ENCODE results near the gene POLR2E.

POLR2E gene

DNA sequence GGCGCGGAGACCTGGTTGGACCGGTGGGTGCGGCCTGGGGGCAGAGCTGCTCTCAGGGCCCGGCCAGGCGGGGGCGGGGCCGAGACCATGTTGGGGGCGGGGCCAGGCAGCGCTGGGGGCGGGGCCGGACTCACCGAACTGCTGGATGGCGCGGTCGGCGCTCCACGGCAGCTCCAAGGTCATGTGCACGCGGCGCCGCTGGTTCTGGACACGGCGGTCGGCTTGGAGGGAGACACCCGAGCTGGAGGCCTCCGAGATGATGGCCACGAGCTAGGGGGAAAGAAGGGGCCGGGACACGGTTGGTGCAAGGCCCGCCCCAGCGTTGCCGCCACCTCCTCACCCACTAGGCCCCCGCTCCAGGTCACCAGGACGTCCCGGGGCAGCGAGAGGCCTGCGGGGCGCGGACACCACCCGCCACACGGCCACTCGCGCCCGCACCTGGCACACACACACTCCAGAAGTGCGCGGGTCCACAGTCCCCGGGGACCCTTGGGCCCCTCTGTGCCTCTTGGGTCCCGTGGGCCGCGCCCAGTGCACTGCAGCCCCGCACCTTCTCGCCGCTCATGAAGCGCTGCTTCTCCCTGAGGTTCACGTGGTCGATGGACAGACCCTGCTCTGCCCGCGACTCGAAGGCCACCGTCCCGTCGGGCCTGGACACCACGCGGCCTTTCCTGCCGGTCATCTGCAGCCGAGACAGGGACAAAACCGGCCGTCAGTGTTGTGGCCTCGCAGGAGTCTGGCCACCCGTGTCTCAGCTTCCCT is 17.3 kb upstream of the POLR2E start:
- no peak for DNase-seq (ENCODE audit: low read depth in 1 of 2, low spot score in 1 of 2)
- Histone ChIP-seq H3K27me3 (ENCODE audit: insufficient read depth, poor library complexity, severe bottlenecking) (no peaks in the 10 kb centered on the region), H3K4me3 (replicated peaks; ENCODE audit: insufficient read depth, low read length) (no peak overlapping the region), H3K27ac (replicated peaks) (no peak overlapping the region)
- no peak for TF ChIP-seq GABPA (IDR thresholded peaks at IDR 0.05; ENCODE audit: low read depth)
- TF ChIP-seq CTCF (IDR thresholded peaks at IDR 0.05; ENCODE audit: insufficient read depth, low read length), result no peak
- TF ChIP-seq POLR2AphosphoS5 (IDR thresholded peaks at IDR 0.05; ENCODE audit: low read depth), result no peak
- TF ChIP-seq SPI1 (IDR thresholded peaks at IDR 0.05; ENCODE audit: borderline replicate concordance, low read depth), result no peak
- TF ChIP-seq, protein P1, sequence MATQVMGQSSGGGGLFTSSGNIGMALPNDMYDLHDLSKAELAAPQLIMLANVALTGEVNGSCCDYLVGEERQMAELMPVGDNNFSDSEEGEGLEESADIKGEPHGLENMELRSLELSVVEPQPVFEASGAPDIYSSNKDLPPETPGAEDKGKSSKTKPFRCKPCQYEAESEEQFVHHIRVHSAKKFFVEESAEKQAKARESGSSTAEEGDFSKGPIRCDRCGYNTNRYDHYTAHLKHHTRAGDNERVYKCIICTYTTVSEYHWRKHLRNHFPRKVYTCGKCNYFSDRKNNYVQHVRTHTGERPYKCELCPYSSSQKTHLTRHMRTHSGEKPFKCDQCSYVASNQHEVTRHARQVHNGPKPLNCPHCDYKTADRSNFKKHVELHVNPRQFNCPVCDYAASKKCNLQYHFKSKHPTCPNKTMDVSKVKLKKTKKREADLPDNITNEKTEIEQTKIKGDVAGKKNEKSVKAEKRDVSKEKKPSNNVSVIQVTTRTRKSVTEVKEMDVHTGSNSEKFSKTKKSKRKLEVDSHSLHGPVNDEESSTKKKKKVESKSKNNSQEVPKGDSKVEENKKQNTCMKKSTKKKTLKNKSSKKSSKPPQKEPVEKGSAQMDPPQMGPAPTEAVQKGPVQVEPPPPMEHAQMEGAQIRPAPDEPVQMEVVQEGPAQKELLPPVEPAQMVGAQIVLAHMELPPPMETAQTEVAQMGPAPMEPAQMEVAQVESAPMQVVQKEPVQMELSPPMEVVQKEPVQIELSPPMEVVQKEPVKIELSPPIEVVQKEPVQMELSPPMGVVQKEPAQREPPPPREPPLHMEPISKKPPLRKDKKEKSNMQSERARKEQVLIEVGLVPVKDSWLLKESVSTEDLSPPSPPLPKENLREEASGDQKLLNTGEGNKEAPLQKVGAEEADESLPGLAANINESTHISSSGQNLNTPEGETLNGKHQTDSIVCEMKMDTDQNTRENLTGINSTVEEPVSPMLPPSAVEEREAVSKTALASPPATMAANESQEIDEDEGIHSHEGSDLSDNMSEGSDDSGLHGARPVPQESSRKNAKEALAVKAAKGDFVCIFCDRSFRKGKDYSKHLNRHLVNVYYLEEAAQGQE (IDR thresholded peaks at IDR 0.05; ENCODE audit: insufficient replicate concordance, low read depth), result no peak

- H3K4me3 ChIP-seq (replicated peaks; ENCODE audit: insufficient read depth, low read length), result no peak overlapping the region
- H3K27me3 ChIP-seq (ENCODE audit: insufficient read depth, poor library complexity, severe bottlenecking), result no peaks in the 10 kb centered on the region
- no peak for TF ChIP-seq POLR2AphosphoS5 (IDR thresholded peaks at IDR 0.05; ENCODE audit: low read depth)
- no peak for TF ChIP-seq SPI1 (IDR thresholded peaks at IDR 0.05; ENCODE audit: borderline replicate concordance, low read depth)
- TF ChIP-seq, protein P1 (IDR thresholded peaks at IDR 0.05; ENCODE audit: insufficient replicate concordance, low read depth), result no peak
- no peak for TF ChIP-seq CTCF (IDR thresholded peaks at IDR 0.05; ENCODE audit: insufficient read depth, low read length)
- TF ChIP-seq GABPA (IDR thresholded peaks at IDR 0.05; ENCODE audit: low read depth), result no peak
- DNase-seq (ENCODE audit: low read depth in 1 of 2, low spot score in 1 of 2), result no peak
- H3K27ac ChIP-seq (replicated peaks), result no peak overlapping the region
Measured at GRCh38 chr19:1111641-1112267, 16.6 kb upstream of the POLR2E start.

DNA sequence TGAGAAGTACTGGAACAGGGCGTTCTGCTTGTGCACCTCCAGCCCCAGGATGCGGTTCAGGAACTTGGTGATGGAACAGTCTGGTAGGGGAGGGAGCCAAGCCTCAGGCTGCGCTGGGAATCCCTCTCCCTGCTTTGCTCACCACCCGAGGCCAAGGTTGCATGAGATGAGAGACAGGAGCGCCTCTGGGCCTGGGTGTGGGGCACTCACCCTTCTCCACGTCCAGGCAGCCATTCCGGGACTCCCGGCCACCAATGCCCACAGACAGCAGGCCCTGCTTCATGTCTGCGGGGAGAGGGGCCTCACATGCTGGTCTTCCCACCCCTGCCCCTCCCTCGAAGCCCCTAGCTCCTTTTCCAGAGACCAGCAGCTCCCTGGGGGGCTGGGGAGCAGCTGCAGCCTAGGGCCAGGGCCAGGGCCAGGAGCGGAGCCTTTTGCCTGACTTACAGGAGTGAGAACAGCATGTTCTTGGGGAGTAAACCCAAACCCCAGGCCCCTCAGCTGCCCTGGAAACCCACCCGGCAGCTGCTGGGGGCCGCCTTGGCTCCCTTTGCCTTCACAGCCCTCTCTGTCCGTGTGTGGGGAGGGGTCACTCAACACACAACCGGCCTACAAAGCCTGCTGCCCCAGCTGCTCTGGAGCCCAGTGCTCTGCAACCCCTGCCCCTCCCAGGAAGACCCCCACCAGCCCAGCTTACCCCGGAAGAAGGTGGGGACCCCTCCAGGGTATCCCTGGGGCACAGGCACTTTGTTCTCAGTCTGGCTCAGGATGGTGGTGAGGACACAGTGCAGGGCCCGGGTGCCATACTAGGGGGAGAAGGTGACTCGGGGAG is 15.8 kb upstream of the POLR2E start:
- Histone ChIP-seq H3K4me3 (replicated peaks; ENCODE audit: insufficient read depth, low read length) (no peak overlapping the region), H3K27me3 (ENCODE audit: insufficient read depth, poor library complexity, severe bottlenecking) (no peaks in the 10 kb centered on the region), H3K27ac (replicated peaks) (no peak overlapping the region)
- TF ChIP-seq GABPA (IDR thresholded peaks at IDR 0.05; ENCODE audit: low read depth) (no peak), SPI1 (IDR thresholded peaks at IDR 0.05; ENCODE audit: borderline replicate concordance, low read depth) (no peak), CTCF (IDR thresholded peaks at IDR 0.05; ENCODE audit: insufficient read depth, low read length) (no peak), POLR2AphosphoS5 (IDR thresholded peaks at IDR 0.05; ENCODE audit: low read depth) (no peak)
- TF ChIP-seq, protein P1 (IDR thresholded peaks at IDR 0.05; ENCODE audit: insufficient replicate concordance, low read depth), result no peak
- DNase-seq (ENCODE audit: low read depth in 1 of 2, low spot score in 1 of 2), result no peak
